Activated CD8-positive, alpha-beta T cell treated with anti-CD3 and anti-CD28 coated beads for 36 hours (primary cell): ENCODE data around the gene STX2. TPM values are rescaled to one million over a fixed set of nuclear protein-coding genes. Genes with fewer than 3 reads are reported as not detected.

ENCODE experiments used
- ATAC-seq: fragments of 200-7000 bp; cut with Tn5 transposase; one replicate; pipeline ENCODE4 v1.10.0; 2021; ENCODE audit warnings: mild to moderate bottlenecking, moderate library complexity
- CTCF ChIA-PET: fragments of 350-600 bp; sonication (Branson Sonifier 250); formaldehyde crosslinking; loops from one replicate; lab custom pipeline; 2021; ENCODE audit warnings: antibody characterized with exemption; lab: Charles Lee
- POLR2A ChIA-PET: fragments of 350-600 bp; sonication (Branson Sonifier 250); formaldehyde crosslinking; loops from one replicate; lab custom pipeline; 2021; ENCODE audit warnings: antibody characterized with exemption; lab: Charles Lee
- DNase-seq: peaks from one replicate; pipeline ENCODE4 v3.0.0-alpha.2; 2020
- H3K27ac Mint-ChIP-seq: one replicate; pipeline ENCODE4 v1.8.0; 2021; ENCODE audit warnings: mild to moderate bottlenecking, mixed read lengths
- H3K27me3 Mint-ChIP-seq: one replicate; pipeline ENCODE4 v1.8.0; 2021; ENCODE audit warnings: mixed read lengths
- H3K36me3 Mint-ChIP-seq: one replicate; pipeline ENCODE4 v1.8.0; 2021; ENCODE audit warnings: low read depth, mixed read lengths
- H3K4me1 Mint-ChIP-seq: one replicate; pipeline ENCODE4 v1.8.0; 2021; ENCODE audit warnings: low read depth, mixed read lengths
- H3K4me3 Mint-ChIP-seq: one replicate; pipeline ENCODE4 v1.8.0; 2021; ENCODE audit warnings: mild to moderate bottlenecking, moderate library complexity, mixed read lengths
- H3K9me3 Mint-ChIP-seq: one replicate; pipeline ENCODE4 v1.8.0; 2021; ENCODE audit warnings: mixed read lengths
- intact Hi-C: fragments of 100-400 bp; cut with micrococcal nuclease; formaldehyde crosslinking; loops from one replicate; pipeline ENCODE4 v1.10.0; 2022
- total RNA-seq, 2 experiments: library from RNA; stranded (reverse); gene quantifications; one replicate each; pipeline ENCODE4 v1.2.3, GENCODE V29; 2021
- TF ChIP-seq, protein P1 (sequence below): fragments of 200-600 bp; IDR thresholded peaks from one replicate; pipeline ENCODE4 v1.8.0; 2022; ENCODE audit warnings: antibody characterized with exemption, mild to moderate bottlenecking

Gene STX2
- total RNA-seq, 2 experiments from 2014 or later = 11.8 to 12.4 TPM

DNA sequence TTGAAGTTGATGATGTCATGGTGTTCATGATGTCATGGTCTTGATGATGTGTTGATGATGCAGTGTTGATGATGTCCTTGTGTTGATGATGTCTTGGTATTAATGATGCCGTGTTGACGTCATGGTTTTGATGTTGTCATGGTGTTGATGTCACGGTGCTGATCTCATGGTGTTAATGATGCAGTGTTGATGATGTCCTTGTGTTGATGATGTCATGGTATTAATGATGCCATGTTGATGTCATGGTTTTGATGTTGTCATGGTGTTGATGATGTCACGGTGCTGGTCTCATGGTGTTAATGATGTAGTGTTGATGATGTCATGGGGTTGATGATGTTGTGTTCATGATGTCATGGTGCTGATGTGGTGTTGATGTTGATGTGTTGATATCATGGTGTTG is 75.0 kb downstream of the STX2 start:
- CTCF ChIA-PET = interaction anchor here (3.7 kb wide), 1 partner anchor 53 kb away, joined by 17 read pairs; no protein-coding TSS in a partner anchor
- ATAC-seq = peak; percentile 21
- no peak overlapping the region for H3K27ac Mint-ChIP-seq

DNA sequence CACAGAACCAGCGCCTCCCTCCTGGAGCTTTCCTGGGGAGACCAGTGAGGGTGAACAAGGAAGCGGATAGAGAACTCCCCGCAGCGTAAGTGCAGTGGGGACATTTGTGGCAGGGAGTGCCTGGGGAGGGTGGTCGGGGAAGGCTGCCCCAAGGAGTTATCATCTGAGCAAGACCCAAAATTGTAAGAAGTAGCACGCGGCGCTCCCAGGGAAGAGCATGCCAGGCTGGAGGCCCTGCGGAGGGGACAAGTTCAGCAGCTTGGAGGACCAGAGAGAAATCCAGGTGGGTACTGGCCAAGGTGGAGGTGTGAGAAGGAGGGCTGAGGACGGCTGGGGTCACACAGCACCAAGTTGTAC is 76.8 kb downstream of the STX2 start:
- no peaks in the 10 kb centered on the region for H3K9me3 Mint-ChIP-seq
- H3K36me3 Mint-ChIP-seq = no peaks in the 10 kb centered on the region
- CTCF ChIA-PET = interaction anchor here (0.6 to 3.7 kb wide), 4 partner anchors 55 to 1855 kb away, joined by 3 to 20 read pairs (median 16); no protein-coding TSS in a partner anchor
- H3K4me3 Mint-ChIP-seq = peak overlapping the region; percentile 9
- intact Hi-C loops = no loop called here
- peaks cover 3% of the 10 kb centered on the region for H3K27me3 Mint-ChIP-seq
- peaks cover 7% of the 10 kb centered on the region for H3K4me1 Mint-ChIP-seq
- TF ChIP-seq, protein P1, sequence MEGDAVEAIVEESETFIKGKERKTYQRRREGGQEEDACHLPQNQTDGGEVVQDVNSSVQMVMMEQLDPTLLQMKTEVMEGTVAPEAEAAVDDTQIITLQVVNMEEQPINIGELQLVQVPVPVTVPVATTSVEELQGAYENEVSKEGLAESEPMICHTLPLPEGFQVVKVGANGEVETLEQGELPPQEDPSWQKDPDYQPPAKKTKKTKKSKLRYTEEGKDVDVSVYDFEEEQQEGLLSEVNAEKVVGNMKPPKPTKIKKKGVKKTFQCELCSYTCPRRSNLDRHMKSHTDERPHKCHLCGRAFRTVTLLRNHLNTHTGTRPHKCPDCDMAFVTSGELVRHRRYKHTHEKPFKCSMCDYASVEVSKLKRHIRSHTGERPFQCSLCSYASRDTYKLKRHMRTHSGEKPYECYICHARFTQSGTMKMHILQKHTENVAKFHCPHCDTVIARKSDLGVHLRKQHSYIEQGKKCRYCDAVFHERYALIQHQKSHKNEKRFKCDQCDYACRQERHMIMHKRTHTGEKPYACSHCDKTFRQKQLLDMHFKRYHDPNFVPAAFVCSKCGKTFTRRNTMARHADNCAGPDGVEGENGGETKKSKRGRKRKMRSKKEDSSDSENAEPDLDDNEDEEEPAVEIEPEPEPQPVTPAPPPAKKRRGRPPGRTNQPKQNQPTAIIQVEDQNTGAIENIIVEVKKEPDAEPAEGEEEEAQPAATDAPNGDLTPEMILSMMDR = no peak
- no peak for ATAC-seq
- DNase-seq = no peak
- no peak overlapping the region for H3K27ac Mint-ChIP-seq
- POLR2A ChIA-PET = interaction anchor here (1.2 kb wide), 1 partner anchor 114 kb away, joined by 3 read pairs; no protein-coding TSS in a partner anchor

More for the DNA sequence above, 75.0 kb downstream of the STX2 start:
- Mint-ChIP-seq H3K4me3 (no peak overlapping the region), H3K9me3 (no peaks in the 10 kb centered on the region), H3K36me3 (no peaks in the 10 kb centered on the region), H3K27me3 (peaks cover 3% of the 10 kb centered on the region), H3K4me1 (peaks cover 7% of the 10 kb centered on the region)
- DNase-seq = peak; percentile 51
- POLR2A ChIA-PET = no interaction called here
- TF ChIP-seq, protein P1 = no peak
- intact Hi-C loops = loop anchor here (2.0 kb wide), 1 partner anchor 55 kb away; no protein-coding TSS in a partner anchor

GRCh38 chr12:130761537-130762318 is 77.3 kb downstream of the STX2 start:
- Mint-ChIP-seq H3K4me3 (peak overlapping the region; percentile 9), H3K4me1 (peaks cover 7% of the 10 kb centered on the region), H3K9me3 (no peaks in the 10 kb centered on the region), H3K36me3 (no peaks in the 10 kb centered on the region), H3K27me3 (peaks cover 3% of the 10 kb centered on the region), H3K27ac (no peak overlapping the region)
- POLR2A ChIA-PET = interaction anchor here (1.2 kb wide), 1 partner anchor 114 kb away, joined by 3 read pairs; no protein-coding TSS in a partner anchor
- DNase-seq (peak; percentile 76), ATAC-seq (peak; percentile 49)
- TF ChIP-seq, protein P1 = peak; percentile 68
- intact Hi-C loops = no loop called here
- CTCF ChIA-PET = interaction anchor here (0.6 to 3.7 kb wide), 5 partner anchors 13 to 1854 kb away, joined by 3 to 20 read pairs (median 16); no protein-coding TSS in a partner anchor

GRCh38 chr12:130754234-130754901 is 84.7 kb downstream of the STX2 start:
- intact Hi-C loops = no loop called here
- peaks cover 7% of the 10 kb centered on the region for H3K36me3 Mint-ChIP-seq
- ATAC-seq (no peak), DNase-seq (no peak)
- peaks cover 7% of the 10 kb centered on the region for H3K4me1 Mint-ChIP-seq
- TF ChIP-seq, protein P1 = no peak
- H3K4me3 Mint-ChIP-seq = no peak overlapping the region
- peaks cover 8% of the 10 kb centered on the region for H3K9me3 Mint-ChIP-seq
- ChIA-PET POLR2A (interaction anchor here (0.6 kb wide), 1 partner anchor 69 kb away, joined by 3 read pairs; no protein-coding TSS in a partner anchor), CTCF (interaction anchor here (1.1 kb wide), 1 partner anchor 30 kb away, joined by 4 read pairs; no protein-coding TSS in a partner anchor)
- H3K27ac Mint-ChIP-seq = peak overlapping the region; percentile 84
- H3K27me3 Mint-ChIP-seq = no peaks in the 10 kb centered on the region
